Measurements from ENCODE around the gene SNRNP25.

Gene SNRNP25

GRCh38 chr16:104928-105327 lies 51.3 kb downstream of the SNRNP25 start:
- no peak for FAIRE-seq

- FAIRE-seq, result no peak
Observed at GRCh38 chr16:105521-105920, 51.9 kb downstream of the SNRNP25 start.

- no peak for FAIRE-seq
Observed at GRCh38 chr16:106623-107324, 53.1 kb downstream of the SNRNP25 start.
